Stimulated activated CD8-positive, alpha-beta memory T cell treated with anti-CD3 and anti-CD28 coated beads, Interleukin-7, amount 100 ng/mL, for 24 hours (primary cell): Measurements from ENCODE around the gene GTF2I.
"Not testable (repeated sequence)": the region's sequence is repeated elsewhere in the genome, so short reads cannot be mapped to it uniquely, and the experiment has no call there.

Experiments
- DNase-seq: peaks from one replicate; pipeline ENCODE4 v3.0.0-alpha.2; 2020; ENCODE audit warnings: low read depth

The GTF2I gene

GRCh38 chr7:74657692-74658177 lies at the start of gene GTF2I:
TSS of gene GTF2I (plus strand) at chr7:74657718. CDS start at chr7:74689129, 31,411 bp downstream.
- no peak for DNase-seq

GRCh38 chr7:74612015-74612829 lies 45.3 kb upstream of the GTF2I start:
- DNase-seq: no peak

GRCh38 chr7:74615933-74616780 lies 41.4 kb upstream of the GTF2I start:
- DNase-seq: no peak

- DNase-seq: no peak
These were observed 40.3 kb upstream of the GTF2I start for GRCh38 chr7:74617180-74617744.

- no peak for DNase-seq
These were observed 38.2 kb upstream of the GTF2I start for GRCh38 chr7:74619235-74619860.

- DNase-seq: no peak
These were observed 35.2 kb upstream of the GTF2I start for GRCh38 chr7:74622228-74622749.

GRCh38 chr7:74623135-74623534 lies 34.4 kb upstream of the GTF2I start:
- DNase-seq: no peak

GRCh38 chr7:74625446-74625845 lies 32.1 kb upstream of the GTF2I start:
- no peak for DNase-seq

- no peak for DNase-seq
These were observed 29.7 kb upstream of the GTF2I start for GRCh38 chr7:74627661-74628411.

- DNase-seq: no peak
These were observed 25.0 kb upstream of the GTF2I start for GRCh38 chr7:74632505-74632904.

GRCh38 chr7:74633451-74633921 lies 24.0 kb upstream of the GTF2I start:
- no peak for DNase-seq

- no peak for DNase-seq
These were observed 19.8 kb upstream of the GTF2I start for GRCh38 chr7:74637745-74638144.

- DNase-seq: peak; percentile 70
These were observed 7.5 kb upstream of the GTF2I start for GRCh38 chr7:74650055-74650454.

- not testable (repeated sequence) for DNase-seq
These were observed 6.9 kb upstream of the GTF2I start for GRCh38 chr7:74650493-74651132.

GRCh38 chr7:74651133-74651504 lies 6.4 kb upstream of the GTF2I start:
- DNase-seq: not testable (repeated sequence)

- no peak for DNase-seq
These were observed 3.8 kb upstream of the GTF2I start for GRCh38 chr7:74653686-74654181.

- no peak for DNase-seq
These were observed 2.7 kb upstream of the GTF2I start for GRCh38 chr7:74654811-74655210.

GRCh38 chr7:74655324-74655723 lies 2.2 kb upstream of the GTF2I start:
- DNase-seq: no peak

- no peak for DNase-seq
These were observed 1.6 kb upstream of the GTF2I start for GRCh38 chr7:74655768-74656440.

GRCh38 chr7:74656441-74656836 lies 1.1 kb upstream of the GTF2I start:
- DNase-seq: no peak
